Activated naive CD4-positive, alpha-beta T cell treated with anti-CD3 and anti-CD28 coated beads, Interleukin-2, amount 10 ng/mL, durations not matched to agents 7 days and 5 days (primary cell): Measurements from ENCODE around the gene COL28A1.

Experiments
- CTCF ChIA-PET: fragments of 350-600 bp; sonication (Branson Sonifier 250); formaldehyde crosslinking; loops from one replicate; lab custom pipeline; 2021; ENCODE audit warnings: antibody characterized with exemption; lab: Charles Lee
- DNase-seq: peaks from one replicate; pipeline ENCODE4 v3.0.0-alpha.2; 2020
- H3K27ac Mint-ChIP-seq: one replicate; pipeline ENCODE4 v1.8.0; 2021; ENCODE audit warnings: mild to moderate bottlenecking, moderate library complexity, mixed read lengths
- H3K27me3 Mint-ChIP-seq: one replicate; pipeline ENCODE4 v1.8.0; 2021; ENCODE audit warnings: mild to moderate bottlenecking, mixed read lengths
- H3K36me3 Mint-ChIP-seq: one replicate; pipeline ENCODE4 v1.8.0; 2021; ENCODE audit warnings: mixed read lengths
- H3K4me1 Mint-ChIP-seq: one replicate; pipeline ENCODE4 v1.8.0; 2021; ENCODE audit warnings: mixed read lengths
- H3K4me3 Mint-ChIP-seq: one replicate; pipeline ENCODE4 v1.8.0; 2021; ENCODE audit warnings: mild to moderate bottlenecking, moderate library complexity, mixed read lengths
- H3K9me3 Mint-ChIP-seq: one replicate; pipeline ENCODE4 v1.8.0; 2021; ENCODE audit warnings: mixed read lengths

Gene COL28A1

DNA sequence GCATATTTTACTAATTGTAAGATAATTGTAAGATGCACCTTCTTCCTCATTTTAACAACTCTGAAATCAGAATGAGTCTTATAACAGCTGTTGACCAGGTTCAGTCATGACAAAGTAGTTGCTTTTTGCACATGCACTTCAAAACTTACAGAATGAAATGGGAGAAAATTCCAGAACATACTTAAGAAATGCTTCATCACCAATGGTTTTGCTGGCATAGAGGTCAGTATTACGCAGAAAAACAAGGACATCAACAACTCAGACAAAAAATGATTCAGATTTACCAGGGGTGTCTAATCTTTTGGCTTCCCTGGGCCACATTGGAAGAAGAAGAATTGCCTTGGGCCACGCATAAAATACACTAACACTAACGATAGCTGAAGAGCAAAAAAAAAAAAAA lies 13.3 kb downstream of the COL28A1 start:
- CTCF ChIA-PET, result no interaction called here
- Mint-ChIP-seq H3K4me1 (no peaks in the 10 kb centered on the region), H3K9me3 (no peaks in the 10 kb centered on the region), H3K27ac (no peak overlapping the region), H3K36me3 (no peaks in the 10 kb centered on the region), H3K4me3 (no peak overlapping the region), H3K27me3 (peaks cover 4% of the 10 kb centered on the region)
- no peak for DNase-seq

DNA sequence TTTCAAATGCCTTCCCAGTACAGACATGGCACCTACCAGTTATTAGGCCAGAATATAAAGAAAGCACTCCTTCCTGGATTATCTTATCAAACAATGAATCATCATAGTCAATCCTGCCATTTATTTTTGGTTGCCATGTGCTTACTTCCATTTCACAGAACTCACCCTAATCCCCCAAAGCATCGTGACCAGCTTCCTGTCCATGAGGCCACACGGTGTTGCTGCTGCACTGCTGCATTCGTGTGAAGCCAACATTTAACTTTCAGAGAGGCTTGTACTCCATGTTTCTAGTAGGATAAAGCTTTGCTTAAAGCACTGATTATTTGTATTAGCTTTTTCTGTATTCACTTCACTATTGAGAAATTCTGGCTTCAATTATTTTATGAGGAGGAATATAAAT lies 14.4 kb downstream of the COL28A1 start:
- H3K27ac Mint-ChIP-seq, result no peak overlapping the region
- CTCF ChIA-PET, result no interaction called here
- H3K36me3 Mint-ChIP-seq, result no peaks in the 10 kb centered on the region
- H3K27me3 Mint-ChIP-seq, result peaks cover 4% of the 10 kb centered on the region
- no peak overlapping the region for H3K4me3 Mint-ChIP-seq
- no peaks in the 10 kb centered on the region for H3K9me3 Mint-ChIP-seq
- DNase-seq, result no peak
- H3K4me1 Mint-ChIP-seq, result no peaks in the 10 kb centered on the region

DNA sequence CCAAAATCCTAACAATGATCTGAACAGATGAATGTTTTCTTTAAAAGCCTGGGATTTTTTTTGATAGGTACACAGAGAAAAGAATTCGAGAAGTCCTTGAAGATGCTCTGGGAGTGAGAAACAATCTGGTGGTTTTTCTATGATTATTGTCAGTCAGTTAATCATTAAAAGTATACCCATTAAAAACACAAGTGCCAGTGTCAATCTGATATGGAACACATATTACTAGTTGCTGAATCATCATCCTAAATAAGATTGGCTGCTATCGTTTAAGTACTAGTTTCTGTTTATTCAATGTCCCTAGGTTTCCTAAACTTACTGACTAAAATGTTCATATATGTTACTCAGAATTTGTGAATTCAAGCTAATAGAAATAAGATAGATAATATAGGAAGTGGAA lies 16.1 kb downstream of the COL28A1 start:
- no peak for DNase-seq
- CTCF ChIA-PET, result no interaction called here
- no peaks in the 10 kb centered on the region for H3K4me1 Mint-ChIP-seq
- H3K27me3 Mint-ChIP-seq, result peaks cover 4% of the 10 kb centered on the region
- no peak overlapping the region for H3K27ac Mint-ChIP-seq
- no peaks in the 10 kb centered on the region for H3K36me3 Mint-ChIP-seq
- no peaks in the 10 kb centered on the region for H3K9me3 Mint-ChIP-seq
- no peak overlapping the region for H3K4me3 Mint-ChIP-seq

DNA sequence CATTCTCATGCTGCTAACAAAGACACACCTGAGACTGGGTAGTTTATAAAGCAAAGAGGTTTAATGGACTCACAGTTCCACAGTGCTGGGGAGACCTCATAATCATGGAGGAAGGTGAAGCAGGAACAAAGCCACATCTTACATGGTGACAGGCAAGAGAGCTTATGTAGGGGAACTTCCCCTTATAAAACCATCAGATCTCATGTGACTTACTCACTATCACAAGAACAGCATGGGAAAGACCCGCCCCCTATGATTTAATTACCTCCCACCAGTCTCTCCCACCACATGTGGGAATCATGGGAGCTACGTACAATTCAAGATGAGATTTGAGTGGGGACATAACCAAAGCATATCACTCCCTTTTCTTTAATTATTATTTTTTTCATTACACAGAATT lies 16.6 kb downstream of the COL28A1 start:
- CTCF ChIA-PET, result no interaction called here
- Mint-ChIP-seq H3K4me3 (no peak overlapping the region), H3K4me1 (no peaks in the 10 kb centered on the region), H3K27ac (no peak overlapping the region), H3K27me3 (peaks cover 4% of the 10 kb centered on the region), H3K36me3 (no peaks in the 10 kb centered on the region), H3K9me3 (no peaks in the 10 kb centered on the region)
- no peak for DNase-seq

DNA sequence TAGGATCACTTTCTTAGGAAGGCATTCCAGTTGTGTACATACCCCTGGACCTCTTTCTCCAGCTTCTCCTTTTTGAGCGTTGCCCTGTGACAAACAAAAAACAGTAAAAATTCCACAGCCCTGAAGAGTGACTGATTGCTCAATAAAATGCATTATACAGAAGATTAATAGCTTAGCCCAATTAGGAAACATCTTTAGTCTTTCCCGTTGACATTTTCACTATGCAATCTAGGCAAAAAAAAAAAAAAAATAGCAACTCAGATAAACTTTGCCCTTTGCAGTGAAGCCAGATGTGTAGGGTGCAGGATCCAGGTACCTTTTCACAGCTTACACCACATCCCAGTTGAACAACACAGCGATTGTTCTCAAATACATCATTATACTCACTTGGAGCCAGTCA lies 17.9 kb downstream of the COL28A1 start:
- Mint-ChIP-seq H3K4me1 (no peaks in the 10 kb centered on the region), H3K27ac (no peak overlapping the region), H3K9me3 (no peaks in the 10 kb centered on the region), H3K4me3 (no peak overlapping the region), H3K27me3 (peaks cover 4% of the 10 kb centered on the region), H3K36me3 (no peaks in the 10 kb centered on the region)
- DNase-seq, result no peak
- CTCF ChIA-PET, result no interaction called here

DNA sequence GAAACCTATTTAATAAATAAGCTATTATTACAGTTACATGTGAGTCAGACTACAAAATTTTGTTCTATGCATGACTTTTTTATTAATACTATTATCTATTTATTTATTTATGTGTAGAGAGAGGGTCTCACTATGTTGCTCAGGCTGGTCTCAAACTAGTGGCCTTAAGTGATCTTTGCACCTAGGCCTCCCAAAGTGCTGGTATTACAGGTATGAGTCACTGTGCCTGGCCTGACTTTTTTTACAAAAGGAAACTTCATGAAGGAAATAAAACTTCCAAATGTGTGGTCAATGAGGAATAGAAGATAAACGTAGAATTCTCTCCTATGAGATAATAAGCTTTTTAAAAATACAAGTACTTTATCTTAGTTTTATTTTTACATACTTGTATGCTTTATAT lies 19.0 kb downstream of the COL28A1 start:
- no peak for DNase-seq
- Mint-ChIP-seq H3K9me3 (no peaks in the 10 kb centered on the region), H3K36me3 (no peaks in the 10 kb centered on the region), H3K4me3 (no peak overlapping the region), H3K27ac (no peak overlapping the region), H3K4me1 (no peaks in the 10 kb centered on the region), H3K27me3 (peaks cover 4% of the 10 kb centered on the region)
- CTCF ChIA-PET, result no interaction called here

DNA sequence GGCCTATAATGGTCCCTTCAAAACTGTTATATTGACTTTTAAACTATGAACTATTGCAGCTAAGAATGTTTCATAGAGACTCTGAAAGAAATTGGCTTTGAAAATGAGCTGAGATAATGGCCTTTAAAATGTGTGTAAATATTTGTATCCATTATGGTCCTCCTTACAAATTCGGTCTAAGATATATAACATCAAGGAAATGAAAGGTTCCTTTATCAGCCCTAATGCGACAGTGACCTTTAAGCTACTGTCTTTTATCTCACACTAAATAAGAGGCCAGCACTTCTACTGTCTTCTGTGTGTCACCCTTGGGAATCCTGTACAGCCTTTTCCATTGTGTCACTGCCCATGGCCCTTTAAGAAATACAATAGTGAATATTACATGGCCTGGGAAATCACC lies 19.5 kb downstream of the COL28A1 start:
- H3K4me3 Mint-ChIP-seq, result no peak overlapping the region
- H3K9me3 Mint-ChIP-seq, result no peaks in the 10 kb centered on the region
- CTCF ChIA-PET, result no interaction called here
- H3K36me3 Mint-ChIP-seq, result no peaks in the 10 kb centered on the region
- H3K27ac Mint-ChIP-seq, result no peak overlapping the region
- DNase-seq, result no peak
- H3K4me1 Mint-ChIP-seq, result no peaks in the 10 kb centered on the region
- H3K27me3 Mint-ChIP-seq, result peaks cover 4% of the 10 kb centered on the region

DNA sequence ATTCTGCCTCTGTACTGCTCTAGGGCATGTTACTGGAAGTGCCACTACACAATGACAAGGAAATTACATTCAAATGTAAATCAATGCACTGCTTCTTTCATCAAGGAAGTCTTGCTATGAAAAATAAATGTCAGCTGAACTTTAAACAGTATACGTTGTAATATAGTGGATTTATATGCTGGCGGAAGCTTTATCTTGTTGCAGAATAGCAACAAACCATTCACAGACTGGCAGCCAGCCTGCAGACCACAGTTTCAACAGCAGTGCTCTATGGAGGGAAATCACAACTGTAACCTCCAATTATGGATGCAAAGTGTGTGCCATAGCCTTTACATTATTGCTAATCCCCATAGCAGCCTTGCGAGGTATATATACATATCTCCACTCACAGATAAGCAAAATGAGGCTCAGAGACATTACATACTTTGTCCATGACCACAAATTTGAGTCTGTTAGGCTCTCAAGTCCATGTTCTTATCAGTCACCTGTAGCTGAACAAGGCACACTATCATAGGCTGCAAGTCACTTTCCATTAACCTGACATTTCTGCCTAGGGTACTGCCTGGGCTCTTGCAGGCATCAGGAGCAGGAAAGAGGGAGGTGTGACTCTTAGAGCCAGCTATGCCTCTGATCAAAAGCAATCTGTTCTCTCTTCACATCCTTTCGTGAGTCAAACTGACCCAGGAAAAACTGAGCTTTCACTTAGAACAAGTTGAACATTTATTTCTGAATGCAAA lies 22.6 kb downstream of the COL28A1 start:
- CTCF ChIA-PET, result no interaction called here
- Mint-ChIP-seq H3K27me3 (no peaks in the 10 kb centered on the region), H3K27ac (no peak overlapping the region), H3K4me3 (no peak overlapping the region), H3K36me3 (no peaks in the 10 kb centered on the region), H3K4me1 (no peaks in the 10 kb centered on the region), H3K9me3 (no peaks in the 10 kb centered on the region)
- DNase-seq, result no peak

DNA sequence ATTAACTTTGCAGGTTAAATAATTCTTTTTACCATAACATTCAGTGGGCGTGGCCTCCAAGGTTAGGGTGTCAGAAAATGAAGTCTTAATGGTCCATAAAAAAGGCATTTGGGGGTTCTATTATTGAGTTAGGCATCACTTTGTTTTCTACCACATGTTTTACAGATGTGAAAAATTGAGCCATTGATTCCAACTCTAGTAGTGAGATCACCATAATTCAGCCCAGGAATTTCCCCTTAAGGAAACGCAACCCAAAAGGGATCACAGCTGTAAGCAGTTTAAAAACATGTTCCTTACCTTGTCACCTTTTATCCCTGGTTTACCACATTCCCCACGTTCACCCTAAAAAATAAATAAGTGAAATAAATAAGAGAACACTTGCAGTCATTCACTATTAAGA lies 24.9 kb downstream of the COL28A1 start:
- Mint-ChIP-seq H3K9me3 (no peaks in the 10 kb centered on the region), H3K27me3 (no peaks in the 10 kb centered on the region), H3K4me3 (no peak overlapping the region), H3K27ac (no peak overlapping the region), H3K4me1 (no peaks in the 10 kb centered on the region), H3K36me3 (no peaks in the 10 kb centered on the region)
- CTCF ChIA-PET, result no interaction called here
- DNase-seq, result no peak

DNA sequence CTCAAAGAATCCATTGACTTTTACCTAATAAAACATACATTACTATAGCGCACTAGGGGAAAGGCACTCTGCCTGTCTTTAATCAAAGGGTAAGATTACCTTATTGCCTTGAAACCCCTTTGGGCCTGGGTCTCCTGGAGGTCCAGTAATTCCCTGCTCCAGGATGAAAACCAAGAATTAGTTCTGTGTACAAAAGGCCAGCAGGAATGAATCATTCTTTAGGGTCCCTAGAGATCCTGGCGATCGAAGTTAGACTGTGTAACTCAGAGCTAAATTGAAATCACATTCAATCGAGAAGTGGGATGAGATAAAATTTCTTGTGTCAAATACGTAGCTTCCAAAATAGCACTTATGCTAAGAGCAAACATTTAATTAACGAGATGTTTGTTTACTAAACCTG lies 29.8 kb downstream of the COL28A1 start:
- Mint-ChIP-seq H3K27me3 (no peaks in the 10 kb centered on the region), H3K9me3 (no peaks in the 10 kb centered on the region), H3K27ac (no peak overlapping the region), H3K4me1 (no peaks in the 10 kb centered on the region), H3K4me3 (no peak overlapping the region), H3K36me3 (no peaks in the 10 kb centered on the region)
- no peak for DNase-seq
- CTCF ChIA-PET, result no interaction called here

DNA sequence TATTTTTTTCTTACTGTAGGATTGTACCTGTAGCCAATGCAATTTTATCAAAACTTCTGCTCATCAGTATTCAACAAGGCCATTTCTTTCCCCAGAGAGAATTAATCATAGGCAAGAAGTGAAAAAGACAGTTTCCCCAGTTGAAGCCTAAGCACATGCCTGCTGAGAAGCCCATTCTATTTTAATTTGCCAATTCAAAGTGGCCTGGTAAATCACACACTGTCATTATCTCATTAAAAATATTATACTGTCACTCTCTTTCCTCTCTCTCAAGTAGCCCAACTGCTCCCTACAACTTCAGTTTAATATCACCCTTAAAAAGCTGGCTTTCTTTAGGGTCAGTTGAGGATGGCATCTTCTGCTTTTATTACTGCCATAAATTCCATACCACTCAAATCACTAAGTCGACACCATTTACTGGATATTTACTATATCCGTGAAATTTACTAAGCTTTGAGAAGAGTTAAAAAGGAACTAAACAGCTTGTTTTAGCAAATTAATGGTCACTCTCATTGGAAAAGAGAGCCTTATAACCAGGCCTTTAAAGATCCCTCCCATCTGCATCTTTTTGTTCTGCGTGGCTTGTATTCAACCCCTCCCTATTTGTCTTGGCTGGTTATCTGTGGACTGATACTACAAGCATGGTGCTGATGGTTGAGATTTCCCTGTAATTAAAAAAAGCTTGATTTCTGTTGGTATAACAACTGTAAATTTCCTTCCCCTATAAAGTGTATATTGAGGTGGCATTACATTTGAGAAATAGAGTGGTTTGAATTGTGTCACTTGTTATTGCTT lies 30.6 kb downstream of the COL28A1 start:
- CTCF ChIA-PET, result no interaction called here
- H3K27ac Mint-ChIP-seq, result no peak overlapping the region

DNA sequence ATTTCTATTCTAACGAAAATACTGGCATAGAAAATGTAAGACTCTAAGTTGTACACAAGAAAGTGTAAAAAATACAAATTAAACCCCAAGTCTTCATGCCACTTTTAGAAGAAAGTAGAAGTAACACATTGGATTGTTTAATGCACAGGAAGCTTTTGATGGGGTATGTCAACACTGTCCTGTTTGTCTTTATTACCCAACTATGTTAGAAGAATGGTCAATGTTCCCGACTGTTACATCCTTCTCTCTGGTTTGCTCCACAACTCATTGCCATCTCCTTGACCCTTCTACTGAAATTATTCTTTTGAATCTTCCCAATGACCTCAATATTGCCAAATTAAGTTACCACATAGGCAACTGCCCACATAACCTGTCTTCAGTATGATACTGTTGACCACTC lies 35.8 kb downstream of the COL28A1 start:
- no peak for DNase-seq
- CTCF ChIA-PET, result no interaction called here
- Mint-ChIP-seq H3K36me3 (no peaks in the 10 kb centered on the region), H3K4me3 (no peak overlapping the region), H3K27me3 (no peaks in the 10 kb centered on the region), H3K4me1 (no peaks in the 10 kb centered on the region), H3K9me3 (no peaks in the 10 kb centered on the region), H3K27ac (no peak overlapping the region)

More for the DNA sequence above, 30.6 kb downstream of the COL28A1 start:
- H3K4me3 Mint-ChIP-seq, result no peak overlapping the region
- H3K27me3 Mint-ChIP-seq, result no peaks in the 10 kb centered on the region
- DNase-seq, result no peak
- H3K4me1 Mint-ChIP-seq, result no peaks in the 10 kb centered on the region
- no peaks in the 10 kb centered on the region for H3K36me3 Mint-ChIP-seq
- H3K9me3 Mint-ChIP-seq, result no peaks in the 10 kb centered on the region

DNA sequence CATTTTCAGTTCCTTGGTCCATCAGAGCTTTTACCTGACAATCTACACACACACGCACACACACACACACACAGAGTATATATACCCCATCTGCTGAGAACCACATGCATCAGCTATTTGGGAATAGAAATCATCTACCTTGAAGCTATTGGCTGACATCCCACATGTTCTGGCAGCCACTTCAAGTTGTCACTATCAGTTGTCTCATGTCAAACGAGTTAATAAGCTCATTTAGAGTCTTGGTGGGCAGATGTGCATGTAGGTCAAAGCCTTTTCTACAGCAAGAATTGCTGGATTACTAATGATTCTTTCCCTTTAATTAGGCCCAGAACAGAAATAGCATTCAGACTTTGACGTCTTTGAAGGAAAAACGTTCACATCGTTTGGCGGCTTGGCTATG lies 36.8 kb downstream of the COL28A1 start:
- Mint-ChIP-seq H3K4me3 (no peak overlapping the region), H3K36me3 (no peaks in the 10 kb centered on the region), H3K9me3 (no peaks in the 10 kb centered on the region), H3K27me3 (no peaks in the 10 kb centered on the region), H3K27ac (no peak overlapping the region), H3K4me1 (no peaks in the 10 kb centered on the region)
- CTCF ChIA-PET, result no interaction called here
- no peak for DNase-seq

DNA sequence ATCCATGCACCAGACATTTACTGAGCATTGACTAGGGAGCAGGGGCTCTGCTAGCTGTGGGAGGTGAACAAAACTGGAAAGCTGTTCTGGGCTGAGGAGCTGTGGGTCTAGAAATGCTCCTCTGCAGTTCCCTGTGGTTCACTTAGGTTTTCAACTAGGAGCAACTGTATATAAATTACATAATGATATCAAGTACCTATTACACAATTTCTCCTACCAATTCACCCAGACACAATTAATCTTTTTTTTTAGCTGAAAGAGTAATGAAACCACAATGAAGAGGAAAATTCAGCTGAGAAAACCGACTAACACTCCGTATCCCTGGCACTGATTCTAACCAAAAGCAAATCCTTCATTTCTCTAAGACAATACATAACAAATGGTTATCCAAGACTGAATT lies 39.4 kb downstream of the COL28A1 start:
- no peaks in the 10 kb centered on the region for H3K4me1 Mint-ChIP-seq
- CTCF ChIA-PET, result no interaction called here
- no peaks in the 10 kb centered on the region for H3K9me3 Mint-ChIP-seq
- H3K27ac Mint-ChIP-seq, result no peak overlapping the region
- no peaks in the 10 kb centered on the region for H3K36me3 Mint-ChIP-seq
- no peak for DNase-seq
- no peak overlapping the region for H3K4me3 Mint-ChIP-seq
- no peaks in the 10 kb centered on the region for H3K27me3 Mint-ChIP-seq

DNA sequence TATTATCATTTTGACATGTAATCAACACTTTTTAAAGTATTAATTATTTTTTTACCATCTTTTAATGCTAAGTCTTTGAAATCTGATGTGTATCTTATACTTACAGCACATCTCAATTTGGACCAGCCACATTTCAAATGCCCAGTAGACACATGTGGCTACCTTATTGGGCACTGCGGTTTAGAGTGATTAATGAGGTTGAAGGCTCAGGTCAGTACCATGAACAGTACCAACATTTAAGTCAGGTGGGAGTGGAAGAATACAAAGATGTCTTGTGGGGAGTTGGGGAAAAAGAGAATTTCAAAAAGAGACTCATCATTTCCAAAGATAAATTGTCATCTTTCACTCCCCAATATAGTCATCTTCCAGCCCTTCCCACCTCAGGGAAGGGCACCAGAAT lies 40.5 kb downstream of the COL28A1 start:
- CTCF ChIA-PET, result no interaction called here
- Mint-ChIP-seq H3K36me3 (no peaks in the 10 kb centered on the region), H3K4me3 (no peak overlapping the region), H3K9me3 (no peaks in the 10 kb centered on the region), H3K27ac (no peak overlapping the region), H3K4me1 (no peaks in the 10 kb centered on the region), H3K27me3 (no peaks in the 10 kb centered on the region)
- no peak for DNase-seq
